DMS153 treated with DMSO at 0.1 percent for 48 hours (cell line): ENCODE measurements around the gene BCAS3.

Experiments
- DNase-seq: peaks from one replicate; lab custom pipeline; 2025; ENCODE audit not compliant: unreplicated experiment; lab: John Stamatoyannopoulos, UW

Gene BCAS3

DNA sequence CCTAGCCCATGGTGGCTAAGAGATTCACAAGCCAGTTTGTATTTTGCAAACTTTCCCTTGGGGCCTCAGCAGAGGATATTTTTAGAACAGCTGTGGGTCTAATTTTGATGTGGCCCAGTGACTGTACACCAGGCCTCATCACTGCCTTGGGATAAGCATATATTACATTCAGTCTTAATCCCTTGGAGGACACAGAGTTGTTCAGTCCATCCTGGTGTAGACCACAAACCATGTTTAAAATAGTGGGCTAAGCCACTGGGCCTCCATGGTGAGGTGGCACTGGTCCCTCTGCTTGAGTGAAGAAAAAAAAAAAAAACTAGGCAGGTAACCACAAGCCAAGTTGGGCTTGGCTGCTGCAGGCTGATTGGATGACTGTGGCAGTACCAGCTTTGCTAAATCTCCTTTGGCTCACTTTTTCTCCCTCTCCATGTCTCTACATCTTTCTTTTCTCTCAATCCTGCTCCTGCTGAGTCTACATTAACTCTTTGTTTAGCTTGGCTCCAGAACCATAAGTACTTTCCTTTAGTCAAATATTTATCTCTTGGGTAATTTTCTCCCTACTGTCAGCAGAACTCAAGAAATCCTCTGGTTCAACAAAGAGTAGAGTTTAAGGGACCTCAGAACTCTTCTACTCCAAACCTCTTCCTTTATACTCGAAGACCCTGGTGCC lies 602.0 kb downstream of the BCAS3 start:
- no peak for DNase-seq

DNA sequence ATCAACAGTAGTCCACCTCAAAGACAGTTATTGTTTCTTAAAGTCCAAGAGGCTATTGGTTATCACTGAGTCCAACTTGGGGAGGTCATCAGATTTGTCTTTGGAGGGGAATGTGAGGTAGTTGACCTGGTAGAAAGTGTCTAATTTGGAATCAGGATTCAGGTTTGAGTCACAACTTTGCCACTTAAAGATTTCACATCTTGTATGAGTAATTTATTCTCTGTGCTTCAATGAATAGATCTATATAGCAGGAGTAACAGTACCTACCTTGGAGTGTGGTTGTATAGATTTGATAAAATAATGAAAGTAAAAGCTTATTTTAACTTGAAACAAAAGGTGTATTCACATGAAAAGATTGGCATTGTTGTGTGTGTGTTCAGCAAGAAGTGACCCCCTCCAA lies 602.7 kb downstream of the BCAS3 start:
- DNase-seq, result no peak

DNA sequence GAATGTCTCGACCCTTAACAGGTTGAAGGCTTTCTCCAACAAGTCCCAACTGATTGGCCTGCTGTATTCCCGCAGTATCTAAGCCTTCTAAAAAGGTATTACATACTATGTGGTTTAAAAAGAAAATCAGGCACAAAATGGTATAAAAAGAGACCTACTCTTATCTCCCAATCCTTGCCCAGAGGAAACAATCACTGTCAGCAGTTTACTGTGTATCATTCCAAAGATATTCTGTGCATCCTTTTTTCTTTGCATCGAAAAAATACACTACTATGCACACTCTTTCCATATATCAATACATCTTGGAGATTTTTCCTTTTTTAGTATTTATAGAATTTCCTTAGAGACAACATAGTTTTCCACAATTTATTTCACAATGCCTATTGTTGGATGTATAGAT lies 603.2 kb downstream of the BCAS3 start:
- DNase-seq, result no peak

DNA sequence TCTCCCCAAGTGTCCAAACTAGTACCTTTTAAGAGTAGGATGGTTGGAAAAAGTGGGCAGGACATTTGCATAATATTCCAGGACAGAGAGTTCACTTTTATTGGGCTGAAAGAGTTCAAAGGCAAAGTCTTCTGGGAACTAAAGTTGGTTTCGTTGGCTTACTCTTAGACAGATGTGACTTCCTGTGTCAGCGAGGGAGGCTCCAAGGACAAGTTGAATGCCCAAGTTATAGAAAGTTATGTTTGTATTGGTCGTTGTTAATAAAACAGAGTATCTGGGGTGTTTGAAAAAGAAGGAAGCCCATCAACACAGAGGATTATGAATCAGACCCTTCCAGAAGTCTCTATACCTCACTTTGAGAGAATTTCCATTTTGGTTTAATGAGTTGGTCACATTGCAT lies 604.7 kb downstream of the BCAS3 start:
- DNase-seq, result no peak

DNA sequence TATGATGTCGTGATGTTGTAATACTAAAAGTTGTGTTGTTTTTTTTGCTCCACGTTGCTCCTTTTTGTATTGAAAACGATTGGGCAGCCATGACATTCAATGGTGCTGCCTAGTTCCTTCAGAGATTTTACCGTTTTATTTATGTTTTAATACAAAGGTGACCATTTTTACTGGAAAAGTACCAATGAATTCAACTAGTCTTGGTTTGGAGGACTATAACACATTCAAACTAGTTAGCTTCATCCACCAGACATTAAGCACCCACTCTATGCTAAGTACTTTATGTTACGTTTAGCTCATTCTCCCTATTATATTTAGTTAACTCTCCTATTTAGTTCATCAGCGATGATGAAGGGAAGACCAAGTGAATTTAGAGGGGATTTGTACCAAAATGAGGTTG lies 605.4 kb downstream of the BCAS3 start:
- no peak for DNase-seq

DNA sequence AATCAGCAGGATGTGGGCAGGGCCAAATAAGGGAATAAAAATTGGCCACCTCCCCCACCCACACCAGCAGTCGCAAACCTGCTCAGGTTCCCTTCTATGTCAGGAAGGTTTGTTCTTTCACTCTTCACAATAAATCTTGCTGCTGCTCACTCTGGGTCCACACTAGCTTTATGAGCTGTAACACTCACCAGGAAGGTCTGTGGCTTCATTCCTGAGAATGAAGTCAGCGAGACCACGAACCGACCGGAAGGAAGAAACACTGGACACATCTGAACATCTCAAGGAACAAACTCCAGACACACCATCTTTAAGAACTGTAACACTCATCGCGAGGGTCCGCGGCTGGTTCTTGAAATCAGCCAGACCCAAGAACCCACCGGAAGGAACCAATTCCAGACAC lies 606.5 kb downstream of the BCAS3 start:
- DNase-seq, result no peak

DNA sequence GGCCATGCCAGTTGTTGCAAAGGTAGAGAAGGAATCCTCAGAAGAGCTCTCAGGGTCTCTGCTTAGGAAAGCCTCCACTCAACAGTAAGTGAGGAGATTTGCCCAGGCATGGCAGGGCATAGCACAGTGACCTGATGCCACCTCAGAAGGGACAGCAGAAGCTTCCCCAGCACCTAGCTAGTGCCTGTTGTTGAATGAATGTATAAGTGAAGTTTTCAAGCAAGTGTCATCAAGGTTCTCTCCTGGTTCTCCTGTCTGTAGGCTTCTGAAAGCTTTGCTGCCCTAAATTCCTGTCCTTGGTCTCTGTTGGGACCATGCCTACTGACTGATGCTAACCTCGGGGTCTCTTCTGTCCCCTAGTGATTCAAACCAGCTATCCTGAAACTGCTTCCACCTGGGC lies 607.1 kb downstream of the BCAS3 start:
- DNase-seq, result no peak

DNA sequence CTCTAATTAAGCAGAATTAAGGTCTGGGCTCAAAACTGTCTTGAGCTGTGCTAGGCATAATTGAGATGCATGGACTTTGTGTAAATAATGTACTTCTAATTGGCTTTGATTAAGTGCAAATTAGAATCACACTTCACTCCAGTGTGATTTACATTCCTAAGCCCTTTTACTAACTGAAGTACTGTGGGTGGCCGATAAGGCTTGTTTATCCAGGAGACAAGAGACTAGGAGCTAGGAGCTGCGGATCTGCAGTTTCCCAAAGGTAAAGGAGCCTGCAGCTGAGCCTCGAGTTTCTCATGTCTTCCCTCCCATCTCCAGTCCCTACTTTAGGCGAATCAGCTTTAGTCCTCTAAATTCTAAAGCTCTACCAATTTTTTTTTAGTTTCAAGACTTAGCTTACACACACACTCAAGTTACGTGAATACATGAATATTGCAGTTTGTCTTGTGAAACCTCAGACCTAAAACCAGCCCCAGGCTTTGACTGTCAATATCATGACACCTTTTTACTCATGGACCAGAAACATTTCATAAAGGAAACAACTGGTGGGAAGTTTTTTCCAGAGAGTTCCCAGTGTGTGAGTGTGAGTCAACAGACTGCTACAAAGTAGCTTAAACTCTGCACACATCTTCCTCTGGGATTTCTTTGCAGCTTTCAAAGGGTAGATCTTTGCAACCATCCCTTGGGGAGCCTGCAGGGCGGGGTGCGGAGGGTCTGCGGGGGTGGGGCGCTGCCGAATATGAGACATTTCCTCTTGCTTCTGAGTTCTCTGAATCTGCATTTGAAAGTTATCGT lies 608.1 kb downstream of the BCAS3 start:
- DNase-seq, result no peak

DNA sequence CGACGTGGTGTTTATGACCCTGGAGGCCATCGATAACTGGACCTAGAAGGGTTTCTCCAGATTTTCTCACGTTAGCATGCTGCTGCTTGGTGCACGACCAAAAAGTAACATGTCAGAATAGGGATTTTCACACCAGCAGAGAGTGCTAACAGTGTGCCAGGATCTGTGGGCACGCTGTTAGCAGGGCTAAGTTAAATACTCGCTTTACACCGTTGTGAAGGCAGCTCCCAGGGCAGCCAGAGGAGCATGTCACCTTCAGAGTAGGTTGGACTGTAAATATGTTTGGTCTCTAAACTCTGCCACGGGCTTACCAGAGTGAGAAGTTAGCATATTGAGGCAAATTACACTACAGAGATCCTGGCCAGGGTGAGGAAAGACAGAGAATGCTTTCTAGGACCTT lies 608.8 kb downstream of the BCAS3 start:
- no peak for DNase-seq

DNA sequence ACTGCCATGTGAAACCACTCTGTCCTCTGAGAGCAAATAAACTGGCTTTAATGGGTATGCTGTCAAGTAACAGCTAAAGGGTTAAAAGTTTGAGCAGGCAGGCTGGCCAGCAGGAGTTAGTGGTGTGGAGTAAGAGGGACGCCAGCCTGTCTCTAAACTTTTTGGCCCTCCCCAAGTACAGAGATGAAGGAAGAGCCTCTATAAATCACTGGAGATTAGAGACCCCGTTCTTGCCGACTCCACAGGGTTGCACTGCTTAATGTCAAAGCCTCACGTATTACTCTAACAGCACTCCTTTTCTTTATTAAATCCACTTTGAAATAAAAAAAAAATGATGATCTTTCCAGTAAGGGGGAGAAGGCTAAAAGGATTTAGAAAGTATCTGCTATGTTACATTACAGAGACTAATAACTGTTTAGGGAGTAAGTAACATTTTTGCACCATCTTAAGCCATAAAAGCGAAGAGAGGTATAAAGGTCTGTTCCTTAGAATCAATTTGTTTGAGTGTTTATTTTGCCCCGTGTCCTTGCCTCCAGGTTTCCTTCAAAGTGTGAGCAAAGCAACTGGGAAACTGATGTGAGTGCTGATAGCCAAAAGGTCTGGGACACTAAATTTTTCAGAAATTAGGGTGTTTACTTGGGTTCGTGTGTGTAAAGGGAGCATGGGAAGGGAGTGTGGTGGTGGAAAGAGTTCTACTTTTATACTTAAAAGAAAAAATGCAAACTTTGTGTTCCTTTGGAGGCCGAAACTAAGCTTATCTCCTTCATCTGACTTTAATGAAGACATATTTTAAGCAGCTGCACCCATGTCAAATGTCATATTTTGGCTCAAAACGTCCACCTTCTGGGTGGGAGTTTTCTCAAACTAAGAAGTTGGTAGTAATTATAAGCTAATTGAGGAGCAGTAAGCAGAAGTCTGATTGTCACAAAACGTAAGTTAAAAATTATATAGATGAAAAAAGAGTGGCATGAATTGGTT lies 612.0 kb downstream of the BCAS3 start:
- no peak for DNase-seq

DNA sequence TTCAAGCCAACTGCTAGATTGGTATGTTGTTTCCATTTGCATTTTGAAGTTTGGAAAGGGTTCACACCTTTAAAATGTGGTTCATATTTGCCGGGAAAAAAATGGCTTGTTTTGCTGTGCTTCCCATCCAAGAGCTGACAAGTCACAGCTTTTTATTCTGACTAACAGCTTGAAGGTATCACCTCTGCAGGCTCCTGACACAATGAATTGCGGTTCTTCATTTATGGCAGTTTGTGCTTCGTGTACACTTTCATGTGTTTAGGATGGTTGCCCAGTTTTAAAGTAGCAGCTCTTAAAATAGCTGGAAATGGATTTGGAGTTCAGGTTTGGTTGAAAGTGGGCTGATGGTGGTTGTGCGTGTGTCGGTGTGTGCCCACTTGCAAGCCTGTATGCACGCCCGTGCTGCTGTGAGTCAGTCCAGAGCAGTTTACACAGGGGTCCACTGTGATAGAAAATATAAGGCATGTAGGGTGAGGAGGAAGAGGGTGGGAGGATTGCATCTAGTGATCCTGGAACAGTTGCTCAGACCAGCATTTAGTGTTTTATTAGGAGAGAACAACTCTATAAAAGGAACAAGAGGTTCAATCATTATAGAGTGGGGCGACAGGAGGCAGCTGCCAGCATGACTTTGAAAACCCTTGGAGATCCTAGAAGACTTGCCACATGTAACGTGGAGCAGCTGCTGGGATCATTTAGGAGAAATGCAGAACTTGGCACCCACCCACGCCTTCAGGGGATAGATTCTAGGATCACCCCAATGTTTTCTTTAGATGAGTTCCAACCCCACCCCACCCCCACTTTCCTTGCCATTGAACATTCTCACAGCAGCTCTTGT lies 614.0 kb downstream of the BCAS3 start:
- no peak for DNase-seq

DNA sequence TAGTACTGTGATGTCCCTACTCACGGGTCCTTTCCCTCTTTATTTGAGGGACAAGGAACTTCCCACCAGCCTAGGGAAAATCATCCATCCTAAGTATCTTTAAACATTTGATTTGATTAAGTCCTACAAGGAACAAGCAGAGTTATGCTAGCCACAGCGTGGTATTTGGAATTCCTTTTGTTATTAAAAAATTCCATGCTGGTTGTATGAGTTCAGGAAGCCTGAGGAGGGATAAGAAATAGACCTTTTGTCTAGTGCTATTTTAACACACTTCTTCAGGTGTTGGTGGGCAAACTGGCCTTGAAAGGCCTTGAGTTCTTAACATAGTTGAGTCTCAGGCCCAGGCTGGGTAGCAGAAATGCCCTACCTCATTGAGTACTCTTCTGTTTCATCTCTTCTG lies 616.6 kb downstream of the BCAS3 start:
- DNase-seq, result no peak

DNA sequence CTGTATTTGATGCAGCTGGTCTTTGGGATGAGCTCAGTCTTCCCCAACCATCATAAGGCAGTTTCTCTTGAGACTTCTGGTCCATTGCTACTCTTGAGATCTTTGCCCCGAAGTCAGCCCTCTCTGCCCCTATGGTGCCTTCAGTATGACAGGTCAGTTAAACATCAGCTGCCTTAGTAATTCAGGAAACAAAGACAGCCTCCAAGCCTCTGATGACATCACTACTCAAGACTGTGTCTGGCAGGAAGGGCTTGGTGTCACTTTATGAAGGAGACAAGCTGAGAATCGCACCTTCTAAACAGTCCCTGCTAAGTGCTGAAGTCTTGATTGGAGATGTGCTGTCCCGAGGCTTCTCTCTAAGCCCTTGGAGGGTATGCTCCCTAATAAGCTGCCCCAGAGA lies 617.1 kb downstream of the BCAS3 start:
- DNase-seq, result no peak

DNA sequence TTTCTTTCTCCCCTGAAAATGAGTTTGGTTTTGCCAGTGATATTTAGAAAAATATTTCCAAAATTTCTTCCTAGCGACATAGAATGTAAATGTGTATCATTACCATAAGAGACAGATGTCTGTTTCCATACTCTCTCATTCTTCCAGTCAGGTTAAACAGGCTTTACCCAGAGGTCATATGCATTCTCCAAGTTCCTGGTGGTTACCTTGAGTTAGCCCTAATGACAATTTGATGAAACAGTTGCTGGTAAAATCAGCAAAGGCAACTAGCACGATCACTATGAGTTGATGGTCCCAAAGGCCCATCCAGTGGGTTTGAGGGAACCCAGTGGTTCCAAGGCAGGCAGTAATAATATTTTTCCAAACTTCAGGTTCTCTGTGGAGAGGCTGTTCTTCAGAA lies 618.4 kb downstream of the BCAS3 start:
- no peak for DNase-seq

DNA sequence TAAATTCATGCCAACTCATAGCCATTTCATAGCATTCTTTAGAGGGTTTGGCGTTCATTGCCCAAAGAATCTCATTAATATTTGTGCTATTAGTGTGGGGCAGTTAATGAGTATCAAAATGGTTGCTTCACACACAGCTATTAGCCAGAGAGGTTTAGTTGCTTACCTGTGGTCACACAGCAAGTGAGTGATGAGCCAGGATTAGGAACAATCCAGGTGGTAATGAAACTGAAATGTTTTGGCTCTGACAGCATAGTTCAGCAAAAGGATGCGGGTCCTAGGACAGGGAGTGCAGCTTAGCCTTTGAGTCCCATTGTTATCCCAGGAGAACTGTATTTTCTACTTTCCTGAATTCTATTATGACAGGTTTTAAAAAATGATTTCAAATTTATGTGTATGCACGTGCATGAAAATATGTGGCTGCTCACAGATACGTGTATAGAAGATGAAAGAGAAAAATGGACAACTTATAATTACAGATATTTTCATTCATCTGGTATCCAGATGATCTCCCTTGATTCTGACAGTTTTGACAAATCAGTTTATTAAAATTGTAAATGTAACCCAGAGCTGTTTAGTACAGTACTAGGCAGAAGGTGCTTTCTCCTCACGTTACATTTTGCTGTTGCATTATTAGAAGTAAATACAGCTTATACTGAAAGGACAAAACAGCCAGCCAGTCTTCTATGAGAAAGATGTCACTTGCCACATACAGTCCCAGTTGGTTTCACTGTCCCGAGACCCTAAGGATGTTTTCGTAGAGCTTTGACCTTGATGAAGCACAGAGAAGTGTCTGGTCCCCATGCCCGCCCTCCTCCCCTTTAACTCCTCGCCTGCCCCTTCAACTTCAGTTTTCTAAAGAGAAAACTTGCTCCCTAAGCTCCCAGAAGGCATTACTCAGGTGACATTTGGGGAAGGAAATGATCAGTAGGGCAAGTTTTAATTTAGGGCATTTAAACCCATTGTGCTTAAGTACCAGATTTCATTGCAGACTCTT lies 622.2 kb downstream of the BCAS3 start:
- no peak for DNase-seq

DNA sequence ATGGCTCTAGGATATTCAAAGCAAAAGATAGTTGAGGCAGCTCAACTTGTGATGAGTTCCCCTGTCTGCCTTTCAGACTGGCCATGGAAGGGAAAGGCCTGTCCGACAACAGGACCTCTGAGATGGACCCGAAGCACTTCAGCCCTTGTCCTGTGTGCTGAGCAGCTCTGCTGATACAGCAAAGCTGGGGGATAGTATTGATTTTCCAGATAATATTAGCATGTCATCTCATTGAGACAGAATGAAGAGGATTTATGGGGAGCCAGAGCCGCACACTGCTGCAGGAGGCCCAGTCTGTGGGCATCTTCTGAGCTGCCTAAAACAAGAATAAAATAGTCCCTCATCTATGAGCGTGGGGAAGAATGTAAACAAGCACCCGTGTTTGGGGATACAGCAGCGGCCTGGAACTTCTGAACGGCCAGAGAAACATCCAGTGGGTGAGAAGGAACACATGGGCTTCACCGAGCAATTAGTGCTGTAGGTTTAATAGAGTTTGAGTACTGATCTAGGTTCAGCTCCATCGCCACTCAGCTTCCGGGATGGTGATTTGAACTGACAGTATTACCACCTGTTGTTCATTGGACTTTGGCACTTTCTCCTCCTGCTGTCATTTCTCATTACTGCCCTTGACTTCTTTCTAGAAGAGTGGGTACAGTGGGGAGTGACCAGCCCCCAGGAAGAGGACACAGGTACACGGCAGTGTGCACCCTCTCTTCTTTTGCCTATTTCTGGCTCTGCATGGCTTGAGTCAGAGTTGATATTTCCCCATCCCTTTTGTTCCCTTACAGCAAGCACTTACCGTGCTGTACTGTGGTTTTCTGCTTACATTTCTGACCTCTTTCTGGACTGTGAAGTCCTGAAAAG lies 625.5 kb downstream of the BCAS3 start:
- DNase-seq, result no peak

DNA sequence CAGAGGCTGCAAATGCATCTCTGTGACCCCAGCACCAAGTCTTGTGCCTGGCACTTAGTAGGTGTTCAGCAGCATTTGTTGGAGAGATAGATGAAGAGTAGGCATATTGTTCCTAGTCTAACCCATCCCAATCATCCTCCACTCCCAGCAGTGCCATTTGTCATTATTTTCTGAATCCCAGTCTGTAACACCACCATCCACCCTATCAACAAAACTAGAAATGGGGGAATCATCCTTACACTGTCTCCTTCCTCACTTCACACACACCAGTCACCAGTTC lies 626.1 kb downstream of the BCAS3 start:
- no peak for DNase-seq

DNA sequence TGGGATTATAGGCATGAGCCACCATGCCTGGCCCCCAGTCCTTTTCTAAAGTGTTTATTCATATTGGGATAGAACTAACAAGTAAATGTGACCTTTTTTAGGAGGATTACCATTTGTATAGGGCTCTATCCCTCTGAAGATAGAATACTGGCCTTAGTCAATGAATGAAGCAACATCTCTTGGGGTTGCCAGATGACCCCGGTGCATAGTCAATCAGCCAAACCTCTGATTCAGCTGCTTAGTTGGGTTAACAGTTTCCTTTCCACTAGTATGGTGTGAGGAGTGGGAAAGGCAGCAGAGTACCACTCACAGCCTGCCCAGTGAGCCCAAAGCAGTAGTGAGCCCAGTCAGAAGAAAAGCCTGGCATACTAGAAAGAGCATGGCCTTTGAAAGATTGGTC lies 627.4 kb downstream of the BCAS3 start:
- no peak for DNase-seq

DNA sequence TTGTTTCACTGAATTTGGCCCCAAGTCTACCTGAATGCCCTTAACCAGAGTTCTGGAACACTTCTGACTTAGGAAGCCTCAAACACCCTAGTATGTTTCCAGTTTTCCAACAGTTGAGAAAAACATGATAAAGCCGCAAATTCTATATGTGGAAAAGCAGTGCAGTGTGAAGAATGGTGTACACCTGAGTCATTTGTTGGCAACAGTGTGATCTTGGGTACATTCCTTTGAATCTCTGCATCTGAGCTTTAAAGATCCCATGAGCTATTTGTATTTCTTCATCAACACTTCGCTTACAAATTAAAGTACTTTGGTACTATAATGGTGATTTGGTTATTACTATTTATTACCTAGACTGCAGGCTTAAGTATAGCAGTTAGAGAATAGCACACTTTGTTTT lies 628.4 kb downstream of the BCAS3 start:
- DNase-seq, result no peak
